HUES48 (cell line): Measurements from ENCODE around the gene TRAPPC3L.
"Not testable (repeated sequence)": the region's sequence is repeated elsewhere in the genome, so short reads cannot be mapped to it uniquely, and the experiment has no call there.

Experiments used
- H3K27ac ChIP-seq: one replicate; pipeline ENCODE4 v1.7.0; 2013; ENCODE audit warnings: low read depth, low read length, inconsistent platforms
- H3K27me3 ChIP-seq: 2 replicates; pipeline ENCODE4 v1.6.1; 2013; ENCODE audit warnings: mild to moderate bottlenecking, low read length; ENCODE audit not compliant: control insufficient read depth, insufficient read depth
- H3K36me3 ChIP-seq: 2 replicates; pipeline ENCODE4 v1.6.1; 2013; ENCODE audit warnings: low read length; ENCODE audit not compliant: control insufficient read depth, insufficient read depth
- H3K4me1 ChIP-seq: 2 replicates; pipeline ENCODE4 v1.6.1; 2013; ENCODE audit warnings: mild to moderate bottlenecking, low read length; ENCODE audit not compliant: control insufficient read depth, insufficient read depth
- H3K4me3 ChIP-seq: 2 replicates; pipeline ENCODE4 v1.5.1; 2013; ENCODE audit warnings: mild to moderate bottlenecking, low read depth, low read length
- H3K9ac ChIP-seq: 2 replicates; pipeline ENCODE4 v1.6.1; 2013; ENCODE audit warnings: mild to moderate bottlenecking, low read depth, low read length, moderate library complexity
- H3K9me3 ChIP-seq: 2 replicates; pipeline ENCODE4 v1.6.1; 2013; ENCODE audit warnings: low read length; ENCODE audit not compliant: control insufficient read depth, insufficient read depth

TRAPPC3L gene

GRCh38 chr6:116513224-116513875 lies 32.1 kb downstream of the TRAPPC3L start:
- H3K27ac ChIP-seq: no peak overlapping the region
- H3K4me1 ChIP-seq: peaks cover 10% of the 10 kb centered on the region
- no peak overlapping the region for H3K4me3 ChIP-seq
- no peaks in the 10 kb centered on the region for H3K9me3 ChIP-seq
- no peaks in the 10 kb centered on the region for H3K27me3 ChIP-seq
- H3K9ac ChIP-seq: no peak overlapping the region
- no peaks in the 10 kb centered on the region for H3K36me3 ChIP-seq

GRCh38 chr6:116512734-116513133 lies 32.8 kb downstream of the TRAPPC3L start:
- Histone ChIP-seq H3K4me3 (no peak overlapping the region), H3K9me3 (no peaks in the 10 kb centered on the region), H3K27ac (no peak overlapping the region), H3K9ac (no peak overlapping the region), H3K27me3 (no peaks in the 10 kb centered on the region), H3K36me3 (no peaks in the 10 kb centered on the region), H3K4me1 (peaks cover 10% of the 10 kb centered on the region)

GRCh38 chr6:116512111-116512559 lies 33.3 kb downstream of the TRAPPC3L start:
- H3K4me3 ChIP-seq: no peak overlapping the region

GRCh38 chr6:116511424-116512110 lies 33.9 kb downstream of the TRAPPC3L start, which contains the start of gene CALHM5:
Gene CALHM5, plus strand, starts transcription at chr6:116511639. Its CDS starts 58 bp downstream, at chr6:116511697.
- H3K36me3 ChIP-seq: no peaks in the 10 kb centered on the region
- H3K9ac ChIP-seq: no peak within 1 kb of the TSS
- peaks cover 10% of the 10 kb centered on the region for H3K4me1 ChIP-seq
- H3K4me3 ChIP-seq: no peak within 1 kb of the TSS
- no peaks in the 10 kb centered on the region for H3K27me3 ChIP-seq
- no peaks in the 10 kb centered on the region for H3K9me3 ChIP-seq
- H3K27ac ChIP-seq: peak within 1 kb of the TSS; percentile 72

More at GRCh38 chr6:116512111-116512559, 33.3 kb downstream of the TRAPPC3L start:
- no peak overlapping the region for H3K9ac ChIP-seq
- no peaks in the 10 kb centered on the region for H3K36me3 ChIP-seq
- peak overlapping the region; percentile 72 for H3K27ac ChIP-seq
- H3K27me3 ChIP-seq: no peaks in the 10 kb centered on the region
- peaks cover 10% of the 10 kb centered on the region for H3K4me1 ChIP-seq
- H3K9me3 ChIP-seq: no peaks in the 10 kb centered on the region

GRCh38 chr6:116508527-116508926 lies 37.0 kb downstream of the TRAPPC3L start:
- no peaks in the 10 kb centered on the region for H3K27me3 ChIP-seq
- H3K9me3 ChIP-seq: no peaks in the 10 kb centered on the region
- no peaks in the 10 kb centered on the region for H3K36me3 ChIP-seq
- H3K4me1 ChIP-seq: peaks cover 10% of the 10 kb centered on the region
- H3K27ac ChIP-seq: no peak overlapping the region
- no peak overlapping the region for H3K9ac ChIP-seq
- H3K4me3 ChIP-seq: no peak overlapping the region

GRCh38 chr6:116507324-116507723 lies 38.2 kb downstream of the TRAPPC3L start:
- Histone ChIP-seq H3K4me1 (peaks cover 10% of the 10 kb centered on the region), H3K9ac (no peak overlapping the region), H3K27me3 (no peaks in the 10 kb centered on the region)

GRCh38 chr6:116500969-116501433 lies 44.5 kb downstream of the TRAPPC3L start:
- Histone ChIP-seq H3K4me1 (no peaks in the 10 kb centered on the region; the same call in 1 of the 2 replicates), H3K27ac (no peak overlapping the region), H3K9ac (no peak overlapping the region), H3K36me3 (no peaks in the 10 kb centered on the region), H3K27me3 (no peaks in the 10 kb centered on the region), H3K9me3 (no peaks in the 10 kb centered on the region), H3K4me3 (no peak overlapping the region)

More at GRCh38 chr6:116507324-116507723, 38.2 kb downstream of the TRAPPC3L start:
- Histone ChIP-seq H3K36me3 (no peaks in the 10 kb centered on the region), H3K9me3 (no peaks in the 10 kb centered on the region), H3K4me3 (no peak overlapping the region), H3K27ac (no peak overlapping the region)

- Histone ChIP-seq H3K9me3 (no peaks in the 10 kb centered on the region), H3K27me3 (no peaks in the 10 kb centered on the region), H3K4me3 (no peak overlapping the region), H3K27ac (no peak overlapping the region), H3K36me3 (no peaks in the 10 kb centered on the region), H3K4me1 (no peaks in the 10 kb centered on the region; the same call in 1 of the 2 replicates), H3K9ac (no peak overlapping the region)
These were observed 48.3 kb downstream of the TRAPPC3L start for GRCh38 chr6:116497113-116497676.

GRCh38 chr6:116495161-116495560 lies 50.3 kb downstream of the TRAPPC3L start:
- not testable (repeated sequence) for H3K4me1 ChIP-seq, H3K27ac ChIP-seq, H3K36me3 ChIP-seq, H3K27me3 ChIP-seq, H3K9ac ChIP-seq, H3K9me3 ChIP-seq, H3K4me3 ChIP-seq

- Histone ChIP-seq H3K9me3 (no peaks in the 10 kb centered on the region), H3K4me1 (no peaks in the 10 kb centered on the region), H3K9ac (no peak overlapping the region), H3K36me3 (no peaks in the 10 kb centered on the region), H3K27me3 (no peaks in the 10 kb centered on the region), H3K27ac (peak overlapping the region; percentile 50), H3K4me3 (no peak overlapping the region)
These were observed 53.0 kb downstream of the TRAPPC3L start for GRCh38 chr6:116492331-116493067.
